GM18526 (cell line): ENCODE measurements around the gene DNMBP.

ENCODE experiments used
- POLR2A ChIP-seq: IDR thresholded peaks from 3 replicates; pipeline ENCODE4 v1.6.1; 2011; ENCODE audit not compliant: insufficient read length; ENCODE audit errors: extremely low read depth

Gene DNMBP

DNA sequence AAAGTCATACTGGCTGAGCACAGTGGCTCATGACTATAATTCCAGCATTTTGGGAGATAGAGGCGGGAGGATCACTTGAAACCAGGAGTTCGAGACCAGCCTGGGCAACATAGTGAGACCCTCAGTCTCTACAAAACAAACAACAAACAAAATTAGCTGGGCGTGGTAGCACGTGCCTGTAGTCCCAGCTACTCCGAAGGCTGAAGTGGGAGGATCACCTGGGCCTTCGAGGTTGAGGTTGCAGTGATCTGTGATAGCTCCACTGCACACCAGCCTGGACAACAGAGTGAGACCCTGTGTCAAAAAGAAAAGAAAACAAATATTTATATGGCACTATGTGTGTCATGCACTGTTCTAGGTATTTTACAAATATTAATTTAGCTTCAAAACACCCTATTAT, 94.3 kb downstream of the DNMBP start:
- no peak for TF ChIP-seq POLR2A

DNA sequence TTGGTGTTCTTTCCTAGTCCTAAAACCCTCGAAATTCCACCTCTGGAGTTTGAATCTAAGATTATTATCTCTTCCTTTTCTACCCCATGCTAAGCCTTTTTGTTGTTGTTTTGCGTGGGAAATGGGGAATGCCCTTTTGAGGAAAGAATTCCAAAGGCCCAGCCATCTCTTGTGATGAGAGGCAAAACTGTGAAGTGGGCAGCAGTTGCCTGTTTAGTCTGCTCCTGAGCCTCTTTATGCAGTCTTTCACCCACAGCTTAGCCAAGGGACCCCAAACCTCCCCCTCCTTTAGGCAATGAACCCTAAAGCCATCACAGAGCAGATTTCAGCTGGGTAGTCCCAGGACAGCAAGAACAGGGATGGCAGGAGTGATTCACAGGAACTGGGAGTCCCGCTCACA, 95.5 kb downstream of the DNMBP start:
- no peak for TF ChIP-seq POLR2A

DNA sequence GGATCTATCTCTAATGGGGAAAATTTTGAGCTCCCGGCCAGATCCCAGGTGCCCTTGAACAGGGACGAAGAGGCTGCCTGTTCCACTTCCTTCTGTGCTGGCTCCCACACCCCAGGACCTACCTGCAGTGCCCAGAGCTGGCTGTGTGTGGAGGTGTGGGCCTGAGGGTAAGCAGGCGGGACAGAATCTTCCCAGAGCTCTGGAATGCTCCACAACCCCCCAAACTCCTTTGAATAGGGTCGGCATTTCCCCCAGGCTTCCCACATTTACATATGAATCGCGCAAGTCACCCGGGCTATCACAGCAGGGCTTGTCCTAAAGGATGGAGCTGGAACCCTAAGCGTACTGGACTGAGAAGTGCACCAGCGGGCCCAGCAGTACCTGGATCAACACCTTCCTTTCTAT, 95.9 kb downstream of the DNMBP start:
- no peak for TF ChIP-seq POLR2A

DNA sequence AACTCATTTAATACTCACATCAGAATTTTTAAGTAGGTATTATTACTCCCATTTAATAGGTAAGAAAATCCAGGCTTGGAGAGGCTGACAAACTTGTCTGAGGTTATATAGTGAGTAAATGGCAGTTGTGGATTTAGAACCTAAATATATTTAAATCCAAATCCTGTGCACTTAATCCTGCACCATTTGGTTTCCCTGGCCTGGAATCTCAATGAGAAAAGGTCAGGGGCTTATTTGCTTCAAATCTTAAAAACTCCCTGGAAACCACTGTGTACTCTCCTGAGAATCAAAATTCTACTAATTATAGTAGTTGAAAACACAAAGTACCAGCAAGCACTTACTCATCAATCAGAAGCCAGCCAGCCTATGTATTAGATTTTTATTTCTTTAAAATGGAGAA, 97.7 kb downstream of the DNMBP start:
- TF ChIP-seq POLR2A, result no peak

DNA sequence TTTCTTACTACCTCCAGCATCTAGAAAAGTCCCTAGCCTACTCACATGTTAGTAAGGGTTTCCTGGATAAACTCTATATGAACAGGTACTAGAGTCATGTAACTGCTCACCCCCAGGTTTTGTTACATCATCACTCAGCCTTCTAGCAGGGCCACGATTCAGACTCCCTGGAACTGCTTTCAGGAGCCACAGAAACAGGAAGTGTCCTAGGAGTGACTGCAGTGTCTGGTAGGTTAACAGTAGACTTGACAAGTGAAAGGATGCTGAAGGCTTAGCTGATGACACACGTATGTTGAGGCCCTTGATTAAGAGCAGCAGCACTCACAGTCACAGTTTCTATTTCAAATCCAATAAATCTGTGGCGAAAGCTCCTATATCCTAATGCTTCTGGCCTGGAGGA, 101.2 kb downstream of the DNMBP start:
- TF ChIP-seq POLR2A, result no peak

DNA sequence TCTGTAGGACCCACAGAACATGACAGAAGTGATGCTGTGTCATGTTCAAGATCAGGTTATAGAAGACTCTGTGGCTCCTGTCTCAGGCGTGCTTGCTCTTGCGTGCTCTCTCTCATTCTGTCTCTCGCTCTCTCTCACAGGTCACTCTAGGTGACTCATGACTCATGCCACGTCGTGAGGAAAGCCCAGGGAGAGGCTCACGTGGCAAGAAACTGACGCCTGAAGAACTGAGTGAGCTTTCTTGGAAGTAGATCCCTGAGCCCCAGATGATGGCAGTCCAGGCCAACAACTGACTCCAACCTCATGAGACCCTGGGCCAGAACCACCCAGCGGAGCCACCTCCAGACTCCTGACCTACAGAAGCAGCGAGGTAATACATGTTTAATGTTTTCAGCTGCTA, 103.3 kb downstream of the DNMBP start:
- TF ChIP-seq POLR2A, result no peak

DNA sequence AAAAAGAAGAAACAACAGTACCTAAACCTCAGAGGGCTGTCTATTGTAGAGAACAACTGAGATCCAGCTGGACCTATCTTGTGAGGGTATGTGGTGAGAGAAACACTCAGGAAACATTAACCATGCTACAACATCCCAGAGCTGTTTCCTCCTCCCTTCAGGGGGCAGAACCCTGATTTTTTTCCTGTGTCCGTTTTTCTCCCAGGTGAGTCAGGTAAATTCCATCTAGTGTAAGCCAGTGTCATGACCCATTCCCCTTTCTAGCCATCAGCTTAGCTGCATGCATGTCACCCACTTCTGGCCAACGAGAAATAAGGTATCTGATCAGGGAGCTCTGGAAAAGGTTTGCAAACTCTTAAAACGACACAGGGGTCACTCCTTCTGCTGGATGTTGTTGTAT, 103.8 kb downstream of the DNMBP start:
- no peak for TF ChIP-seq POLR2A

DNA sequence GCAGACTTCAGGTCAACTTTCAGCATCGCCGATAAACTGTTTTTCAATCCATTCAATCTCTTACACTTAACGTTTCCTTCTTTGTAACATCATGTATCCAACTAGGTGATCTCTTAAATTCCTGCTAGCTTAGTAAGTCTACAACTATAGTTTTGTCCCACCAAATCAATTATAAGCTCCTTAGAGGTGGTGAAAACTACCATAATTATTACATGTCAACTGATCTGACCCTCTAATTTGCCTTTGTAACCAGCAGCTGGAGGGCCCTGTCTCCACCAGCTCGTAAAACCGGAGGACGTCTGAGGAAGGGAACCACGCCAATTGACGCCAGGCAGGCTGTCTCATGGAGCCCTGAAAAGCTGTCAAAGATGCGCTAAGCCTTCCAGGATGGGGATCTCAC, 113.9 kb downstream of the DNMBP start:
- TF ChIP-seq POLR2A, result no peak

DNA sequence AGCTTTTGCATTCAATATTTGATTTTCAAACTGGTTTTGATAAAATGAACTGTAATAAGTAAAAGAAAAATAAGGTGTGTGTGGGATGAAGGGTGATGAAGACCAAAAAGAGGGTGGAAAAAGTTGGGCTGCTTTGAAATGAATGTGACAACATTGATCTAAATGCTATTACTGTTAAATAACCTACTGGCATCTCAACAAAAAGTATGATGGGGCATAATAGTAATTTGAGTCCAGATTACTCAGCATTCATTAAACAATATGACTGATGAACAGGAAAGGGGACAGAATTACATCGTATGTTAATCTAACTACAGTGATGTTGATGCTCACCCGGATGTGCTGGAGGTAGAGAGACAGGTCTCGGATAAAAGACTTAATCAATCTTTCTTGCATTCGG, 115.1 kb downstream of the DNMBP start:
- no peak for TF ChIP-seq POLR2A

DNA sequence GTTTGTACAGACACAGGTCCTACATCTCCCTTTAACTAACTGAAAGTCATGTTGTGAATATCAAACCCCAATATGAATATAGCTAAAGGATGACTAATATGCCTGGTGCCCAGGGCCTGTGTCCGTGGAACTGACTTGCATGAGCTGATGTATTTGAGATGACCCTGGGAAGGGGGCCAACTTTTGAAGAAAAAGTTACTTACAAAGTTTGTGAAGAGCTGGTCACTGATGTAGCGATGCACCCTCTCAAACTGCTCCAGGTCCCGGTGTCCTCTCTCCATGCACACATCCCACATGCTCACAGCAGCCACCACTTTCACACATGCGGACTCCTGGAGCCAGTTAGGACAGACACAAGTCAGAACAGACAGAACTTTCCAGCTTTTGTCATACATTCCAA, 121.1 kb downstream of the DNMBP start:
- TF ChIP-seq POLR2A, result no peak

DNA sequence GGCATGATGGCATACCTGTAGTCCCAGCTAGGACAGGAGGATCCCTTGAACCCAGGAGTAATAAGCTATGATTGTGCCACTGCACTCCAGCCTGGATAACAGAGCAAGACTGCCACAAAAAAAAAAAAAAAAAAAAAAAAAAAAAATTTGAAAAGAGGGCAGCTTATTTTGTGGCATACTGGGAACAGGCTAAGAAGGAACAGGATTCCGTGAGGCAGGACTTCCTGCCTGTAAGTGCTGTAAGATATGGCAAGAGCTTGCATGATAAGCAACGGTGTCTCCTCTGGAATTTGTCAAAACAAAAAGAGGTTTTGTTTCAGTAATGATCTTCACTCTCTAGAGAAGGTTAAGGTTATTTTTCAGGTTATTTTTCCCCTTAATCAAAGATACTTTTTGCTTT, 126.2 kb downstream of the DNMBP start:
- no peak for TF ChIP-seq POLR2A

DNA sequence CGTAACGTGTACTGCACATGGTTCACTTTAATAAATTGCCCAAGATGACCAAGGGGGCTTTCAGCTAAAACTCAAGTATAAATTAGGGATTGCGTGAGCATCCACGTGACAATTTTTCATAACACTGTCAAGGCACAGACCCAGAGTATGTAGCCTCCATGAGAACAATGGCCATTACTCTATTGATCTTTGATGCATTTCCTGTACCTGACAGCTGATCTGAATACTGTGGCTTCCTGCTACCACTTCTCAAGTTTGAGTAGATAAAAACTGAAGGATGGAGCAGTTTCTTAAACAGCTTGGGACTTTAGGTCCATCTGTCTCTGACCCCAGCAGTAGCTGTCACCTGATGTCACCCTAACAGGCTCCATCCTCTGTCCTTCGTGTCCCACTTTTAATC, 128.4 kb downstream of the DNMBP start:
- TF ChIP-seq POLR2A, result no peak

DNA sequence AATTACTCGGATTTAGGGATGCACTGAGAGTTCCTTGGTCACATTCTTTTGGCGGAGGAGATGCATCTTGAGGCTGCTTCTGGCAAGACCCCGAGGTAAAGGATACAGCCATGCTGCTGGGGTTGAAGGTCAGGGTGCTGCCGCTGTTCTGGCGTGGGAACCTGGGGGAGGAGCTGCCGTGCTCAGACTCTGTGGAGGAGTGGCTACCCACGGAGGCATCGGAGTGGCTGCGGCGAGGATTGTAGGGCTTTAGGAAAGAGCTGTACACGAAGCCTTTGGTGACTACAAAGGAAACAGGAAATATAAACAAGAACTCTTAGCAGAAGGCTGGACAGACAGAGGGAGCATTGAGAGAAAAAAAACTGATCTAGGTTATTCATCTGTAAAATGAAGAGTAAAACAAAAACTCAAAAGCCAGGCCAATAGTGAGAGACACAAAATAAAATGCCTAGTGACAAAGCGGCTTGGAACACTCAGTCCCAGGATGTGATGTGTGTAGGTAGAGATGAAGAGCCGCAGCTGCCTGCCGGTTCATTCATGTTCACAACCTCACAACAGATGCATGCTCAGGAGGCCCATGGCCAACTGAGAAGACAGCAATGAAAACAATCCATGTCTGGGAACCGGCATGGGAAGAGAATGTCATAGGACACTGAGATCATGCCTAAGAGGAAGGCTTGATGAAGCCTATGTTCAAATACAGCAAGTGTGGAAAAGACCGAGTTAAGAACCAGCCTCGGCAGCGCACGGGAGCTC, 129.5 kb downstream of the DNMBP start:
- TF ChIP-seq POLR2A, result no peak

DNA sequence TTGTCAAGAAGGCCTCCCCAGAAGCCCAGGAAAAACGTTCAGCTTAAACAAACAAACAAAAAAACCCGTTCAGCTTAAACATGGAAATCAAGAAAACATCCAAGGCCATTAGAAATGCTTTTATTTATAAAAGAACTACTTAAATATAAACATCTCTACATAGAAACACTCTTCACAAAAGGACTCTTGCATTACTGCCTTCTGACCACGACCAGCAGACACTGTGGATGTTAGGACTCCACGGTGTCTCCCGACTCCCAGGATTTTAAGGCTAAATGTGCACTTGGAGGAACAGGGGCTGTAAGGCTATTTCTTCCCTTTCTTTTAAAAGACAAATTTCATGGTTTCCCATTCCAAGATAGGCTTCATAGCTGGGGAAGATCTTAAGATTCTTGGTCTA, 134.3 kb downstream of the DNMBP start:
- no peak for TF ChIP-seq POLR2A

DNA sequence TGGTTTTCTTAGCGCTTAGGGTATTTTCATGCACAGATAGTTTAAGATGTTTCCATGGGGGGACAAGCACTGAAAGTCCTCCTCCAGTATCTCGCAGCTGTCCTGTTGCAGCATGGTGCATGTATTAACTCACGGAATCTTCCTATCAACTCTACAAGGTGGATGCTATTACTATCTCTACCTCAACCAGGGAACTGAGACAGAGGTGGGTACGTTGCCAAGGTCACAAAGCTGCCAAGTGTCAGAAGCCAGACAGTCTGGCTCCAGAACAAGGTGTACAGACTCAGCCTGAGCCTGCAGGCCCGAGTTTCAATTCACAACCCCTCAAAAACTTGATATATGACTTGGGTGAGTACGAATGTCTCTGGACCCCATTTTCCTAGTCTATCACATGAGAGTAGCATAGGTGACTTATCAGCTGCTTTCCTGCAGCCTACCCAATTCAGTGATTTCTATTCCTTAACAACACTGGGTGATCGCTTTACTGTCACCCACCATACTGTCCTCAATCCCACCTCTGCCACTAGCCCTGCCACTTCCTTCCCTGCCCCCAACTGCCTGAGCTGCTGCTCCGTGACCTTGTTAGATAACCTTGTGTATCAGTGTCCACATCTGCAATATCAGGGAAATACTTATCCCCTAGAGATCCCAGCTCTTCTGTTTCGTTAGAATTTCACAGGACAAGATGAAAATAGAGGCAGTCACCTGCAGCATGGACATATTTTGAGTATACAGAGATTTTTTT, 135.2 kb downstream of the DNMBP start:
- no peak for TF ChIP-seq POLR2A

DNA sequence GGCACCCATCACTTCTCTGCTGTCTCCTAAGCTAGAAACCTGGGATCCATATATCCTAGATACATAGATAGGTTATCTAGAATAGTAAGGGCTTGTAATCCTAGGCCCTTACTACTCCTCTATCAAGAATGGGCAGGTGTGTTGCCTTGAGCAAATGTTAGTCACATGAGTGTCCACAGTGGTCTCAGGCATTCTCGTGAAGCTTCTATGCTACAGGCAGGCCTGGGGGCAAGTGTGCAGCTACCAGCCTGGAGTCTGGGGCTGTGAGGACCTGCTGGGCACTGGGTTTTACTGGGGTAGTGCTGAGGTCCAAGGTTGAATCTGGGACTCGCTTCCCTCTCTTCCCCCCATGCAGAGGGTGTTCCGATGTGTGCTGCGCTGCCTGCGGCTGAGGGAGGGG, 135.9 kb downstream of the DNMBP start:
- no peak for TF ChIP-seq POLR2A
